BLaER1 treated with 17β-estradiol and CSF1 and Interleukin-3, amounts not matched to agents 10 nM and 100 nM (cell line): ENCODE measurements around the gene ARHGAP45.

Experiments
- H3K27ac ChIP-seq, 11 experiments: shearing (Covaris generic); formaldehyde crosslinking; 2 replicates each; pipeline ENCODE4 v1.8.1; 2022
- H3K27me3 ChIP-seq, 11 experiments: shearing (Covaris generic); formaldehyde crosslinking; 2 replicates each; pipeline ENCODE4 v1.8.1; 2022
- H3K36me3 ChIP-seq, 11 experiments: shearing (Covaris generic); formaldehyde crosslinking; 2 replicates each; pipeline ENCODE4 v1.8.1; 2022
- H3K4me1 ChIP-seq, 10 experiments: shearing (Covaris generic); formaldehyde crosslinking; 2 replicates each; pipeline ENCODE4 v1.8.1; 2022
- H3K4me2 ChIP-seq, 11 experiments: shearing (Covaris generic); formaldehyde crosslinking; 2 replicates each; pipeline ENCODE4 v1.8.1; 2022
- H3K4me3 ChIP-seq, 10 experiments: shearing (Covaris generic); formaldehyde crosslinking; 2 replicates each; pipeline ENCODE4 v1.8.1; 2022
- H3K9ac ChIP-seq, 11 experiments: shearing (Covaris generic); formaldehyde crosslinking; 2 replicates each; pipeline ENCODE4 v1.8.1; 2022
- H3K9me3 ChIP-seq, 11 experiments: shearing (Covaris generic); formaldehyde crosslinking; replicated peaks in 1 of 11; 2 replicates each; pipeline ENCODE4 v1.8.1; 2022
- H4K20me1 ChIP-seq, 11 experiments: shearing (Covaris generic); formaldehyde crosslinking; 2 replicates each; pipeline ENCODE4 v1.8.1; 2022
- Cebpa-rat ChIP-seq, 11 experiments: shearing (Covaris generic); IDR thresholded peaks; 2 replicates each; pipeline ENCODE4 v1.8.1; 2022

ARHGAP45 gene

DNA sequence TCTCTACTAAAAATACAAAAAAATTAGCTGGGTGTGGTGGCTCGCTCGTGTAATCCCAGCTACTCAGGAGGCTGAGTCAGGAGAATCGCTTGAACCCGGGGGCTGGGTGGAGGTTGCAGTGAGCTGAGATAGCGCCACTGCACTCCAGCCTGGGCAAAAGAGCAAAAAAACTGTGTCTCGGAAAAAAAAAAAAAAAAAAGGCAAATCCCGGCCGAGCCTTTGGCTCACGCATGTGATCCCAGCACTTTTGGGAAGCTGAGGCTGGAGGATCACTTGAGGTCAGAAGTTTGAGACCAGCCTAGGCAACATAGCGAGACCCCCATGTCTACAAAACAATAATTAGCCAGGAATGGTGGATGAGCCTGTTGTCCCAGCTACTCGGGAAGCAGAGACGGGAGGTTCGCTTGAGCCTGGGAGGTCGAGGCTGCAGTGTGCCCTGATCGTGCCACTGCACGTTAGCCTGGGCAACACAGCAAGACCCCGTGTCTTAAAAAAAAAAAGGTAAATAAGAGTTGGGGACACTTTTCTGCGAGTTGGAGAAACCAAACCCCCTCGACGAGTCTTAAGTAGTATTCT, 36.3 kb downstream of the ARHGAP45 start:
- Histone ChIP-seq H3K36me3 (peaks cover 20 to 35% (median 23%) of the 10 kb centered on the region in 11 experiments), H3K27ac (peak overlapping the region; percentile 79 to 100 (median 99)), H3K4me2 (peak overlapping the region; percentile 75 to 96 (median 91)), H3K9ac (peak overlapping the region; percentile 76 to 100 (median 92); a peak in 21 of 22 replicates), H4K20me1 (peaks cover 35 to 43% (median 37%) of the 10 kb centered on the region in 11 experiments), H3K4me1 (peaks cover 74 to 82% (median 76%) of the 10 kb centered on the region in 10 experiments), H3K27me3 (no peaks in the 10 kb centered on the region), H3K4me3 (peak overlapping the region in 9 of 10 experiments; percentile 5 to 86 (median 48); a peak in 15 of 20 replicates), H3K9me3 (peaks cover 0 to 22% (median 9%) of the 10 kb centered on the region in 11 experiments; a peak in 14 of 22 replicates)
- no peak for TF ChIP-seq Cebpa-rat (IDR thresholded peaks at IDR 0.05)

DNA sequence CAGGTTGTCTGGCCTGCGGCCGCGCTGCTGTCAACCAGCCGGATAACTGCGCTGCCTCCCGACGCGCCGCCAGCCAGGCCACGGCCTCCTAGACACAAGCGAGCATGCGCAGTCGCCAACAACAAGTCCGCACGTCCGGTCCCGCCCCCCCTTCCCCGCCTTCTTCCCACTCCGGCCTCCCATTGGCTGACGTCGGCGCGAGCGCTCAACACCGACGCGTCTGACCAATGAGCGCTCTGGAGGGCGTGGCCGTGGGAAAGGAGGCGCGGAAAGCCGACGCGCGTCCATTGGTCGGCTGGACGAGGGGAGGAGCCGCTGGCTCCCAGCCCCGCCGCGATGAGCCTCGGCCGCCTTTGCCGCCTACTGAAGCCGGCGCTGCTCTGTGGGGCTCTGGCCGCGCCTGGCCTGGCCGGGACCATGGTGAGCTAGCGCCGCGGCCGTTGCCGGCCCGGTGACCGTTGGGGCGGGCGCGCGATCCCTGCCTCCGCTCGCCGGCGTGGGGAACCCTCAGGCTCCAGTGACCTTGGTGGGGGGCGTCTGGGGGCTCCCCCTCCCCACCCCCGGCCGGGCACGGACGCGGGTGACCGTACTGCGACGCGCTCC, 36.8 kb downstream of the ARHGAP45 start, which contains the start of gene GPX4:
Gene GPX4 (plus strand): TSS at position 287 of the 603 bp plus-strand sequence. CDS start 50 bp downstream, at position 337.
- Histone ChIP-seq H3K4me3 (peak within 1 kb of the TSS; percentile 76 to 97 (median 92)), H3K9me3 (peaks cover 0 to 22% (median 9%) of the 10 kb centered on the region in 11 experiments; a peak in 14 of 22 replicates), H4K20me1 (peaks cover 39 to 49% (median 41%) of the 10 kb centered on the region in 11 experiments), H3K36me3 (peaks cover 24 to 39% (median 28%) of the 10 kb centered on the region in 11 experiments), H3K9ac (peak within 1 kb of the TSS; percentile 95 to 100 (median 99)), H3K4me2 (peak within 1 kb of the TSS; percentile 88 to 98 (median 92)), H3K27ac (peak within 1 kb of the TSS; percentile 89 to 100 (median 99)), H3K4me1 (peaks cover 68 to 78% (median 72%) of the 10 kb centered on the region in 10 experiments), H3K27me3 (no peaks in the 10 kb centered on the region)
- TF ChIP-seq Cebpa-rat (IDR thresholded peaks at IDR 0.05) = no peak

DNA sequence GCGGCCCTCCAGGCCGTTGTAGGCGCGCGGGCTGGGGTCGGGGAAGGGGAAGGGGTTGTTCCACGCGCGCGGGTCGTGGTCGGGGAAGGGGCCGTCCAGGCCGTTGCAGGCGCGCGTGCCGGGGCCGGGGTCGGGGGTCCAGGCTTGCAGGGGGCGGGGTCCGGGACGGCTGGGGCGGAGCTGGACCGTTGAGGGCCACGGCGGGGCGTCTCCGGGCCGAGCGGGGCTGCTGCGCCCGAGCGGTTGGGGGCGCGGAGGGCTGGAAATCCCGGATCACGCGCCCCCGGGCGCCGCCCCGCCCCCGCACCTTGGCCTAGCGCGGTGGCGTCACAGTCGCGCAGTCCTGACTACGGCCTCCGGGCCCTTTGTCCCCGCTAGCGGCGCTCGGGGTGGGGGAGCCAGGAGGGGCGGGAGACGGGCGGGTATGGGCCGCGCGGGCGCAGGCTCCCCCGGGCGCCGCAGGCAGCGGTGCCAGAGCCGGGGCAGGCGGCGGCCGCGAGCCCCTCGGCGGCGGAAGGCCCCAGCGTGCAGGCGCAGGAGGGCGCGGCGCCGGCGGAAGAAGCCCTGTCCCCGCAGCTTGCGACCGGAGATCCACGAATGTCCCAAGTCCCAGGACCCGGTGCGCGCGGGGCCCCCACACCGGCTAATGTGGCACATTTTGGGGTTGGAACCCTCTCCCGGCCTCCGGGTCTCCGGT, 37.5 kb downstream of the ARHGAP45 start:
- no peak for TF ChIP-seq Cebpa-rat (IDR thresholded peaks at IDR 0.05)

DNA sequence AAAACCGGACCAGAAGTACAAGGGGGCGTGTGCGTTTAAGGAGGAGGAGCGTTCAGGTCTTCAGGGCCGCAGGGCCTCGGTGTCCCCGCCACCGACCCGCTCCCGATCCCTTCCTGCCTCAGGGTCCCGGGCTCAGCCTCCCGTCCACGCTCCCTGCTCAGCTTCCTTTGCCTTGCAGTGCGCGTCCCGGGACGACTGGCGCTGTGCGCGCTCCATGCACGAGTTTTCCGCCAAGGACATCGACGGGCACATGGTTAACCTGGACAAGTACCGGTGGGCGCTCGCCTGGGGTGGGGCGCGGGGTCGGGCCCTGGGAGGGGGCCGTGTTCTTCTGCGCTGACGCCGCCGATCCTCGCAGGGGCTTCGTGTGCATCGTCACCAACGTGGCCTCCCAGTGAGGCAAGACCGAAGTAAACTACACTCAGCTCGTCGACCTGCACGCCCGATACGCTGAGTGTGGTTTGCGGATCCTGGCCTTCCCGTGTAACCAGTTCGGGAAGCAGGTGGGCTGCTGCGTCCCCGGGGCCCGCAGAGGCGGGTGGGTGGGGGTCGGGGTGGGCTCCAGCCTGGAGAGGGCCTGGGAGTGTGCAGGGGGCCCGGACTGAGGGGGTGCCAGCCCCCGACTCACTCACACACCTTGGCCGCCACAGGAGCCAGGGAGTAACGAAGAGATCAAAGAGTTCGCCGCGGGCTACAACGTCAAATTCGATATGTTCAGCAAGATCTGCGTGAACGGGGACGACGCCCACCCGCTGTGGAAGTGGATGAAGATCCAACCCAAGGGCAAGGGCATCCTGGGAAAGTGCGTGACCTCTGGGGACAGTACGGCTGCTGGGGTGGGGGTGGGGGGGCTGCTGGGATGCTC, 38.3 kb downstream of the ARHGAP45 start:
- H3K9me3 ChIP-seq = peaks cover 0 to 8% (median 1%) of the 10 kb centered on the region in 11 experiments; a peak in 10 of 22 replicates
- no peak for TF ChIP-seq Cebpa-rat (IDR thresholded peaks at IDR 0.05)
- no peaks in the 10 kb centered on the region for H3K27me3 ChIP-seq
- peaks cover 54 to 69% (median 62%) of the 10 kb centered on the region in 10 experiments for H3K4me1 ChIP-seq
- peak overlapping the region; percentile 76 to 97 (median 92) for H3K4me3 ChIP-seq
- peaks cover 35 to 51% (median 39%) of the 10 kb centered on the region in 11 experiments for H3K36me3 ChIP-seq
- peaks cover 49 to 64% (median 54%) of the 10 kb centered on the region in 11 experiments for H4K20me1 ChIP-seq
- H3K9ac ChIP-seq = peak overlapping the region; percentile 95 to 100 (median 99)
- peak overlapping the region; percentile 85 to 98 (median 91) for H3K4me2 ChIP-seq
- H3K27ac ChIP-seq = peak overlapping the region; percentile 89 to 100 (median 99)

More for the DNA sequence above, 37.5 kb downstream of the ARHGAP45 start:
- Histone ChIP-seq H3K4me3 (peak overlapping the region; percentile 76 to 97 (median 92)), H3K9me3 (peaks cover 0 to 16% (median 9%) of the 10 kb centered on the region in 11 experiments; a peak in 14 of 22 replicates), H3K4me2 (peak overlapping the region; percentile 85 to 98 (median 91)), H3K36me3 (peaks cover 29 to 44% (median 33%) of the 10 kb centered on the region in 11 experiments), H3K27me3 (no peaks in the 10 kb centered on the region), H4K20me1 (peaks cover 44 to 56% (median 47%) of the 10 kb centered on the region in 11 experiments), H3K4me1 (peaks cover 62 to 77% (median 70%) of the 10 kb centered on the region in 10 experiments), H3K27ac (peak overlapping the region; percentile 89 to 100 (median 99)), H3K9ac (peak overlapping the region; percentile 95 to 100 (median 99))

GRCh38 chr19:1105873-1106840, 39.2 kb downstream of the ARHGAP45 start:
- peak overlapping the region in 8 of 11 experiments; percentile 37 to 99 (median 64); a peak in 13 of 22 replicates for H3K27ac ChIP-seq
- H3K4me3 ChIP-seq = peak overlapping the region in 9 of 10 experiments; percentile 29 to 97 (median 93); a peak in 17 of 20 replicates
- H3K36me3 ChIP-seq = peaks cover 35 to 59% (median 48%) of the 10 kb centered on the region in 11 experiments
- no peak for TF ChIP-seq Cebpa-rat (IDR thresholded peaks at IDR 0.05)
- no peaks in the 10 kb centered on the region for H3K9me3 ChIP-seq
- peaks cover 45 to 60% (median 53%) of the 10 kb centered on the region in 10 experiments for H3K4me1 ChIP-seq
- H3K27me3 ChIP-seq = no peaks in the 10 kb centered on the region
- H3K4me2 ChIP-seq = peak overlapping the region; percentile 85 to 98 (median 91)
- H3K9ac ChIP-seq = peak overlapping the region; percentile 63 to 100 (median 99)
- H4K20me1 ChIP-seq = peaks cover 50 to 73% (median 63%) of the 10 kb centered on the region in 11 experiments

GRCh38 chr19:1106841-1107660, 40.1 kb downstream of the ARHGAP45 start:
- H3K27ac ChIP-seq = peak overlapping the region in 9 of 11 experiments; percentile 36 to 99 (median 63); a peak in 18 of 22 replicates
- peak overlapping the region; percentile 57 to 100 (median 99); a peak in 21 of 22 replicates for H3K9ac ChIP-seq
- H3K27me3 ChIP-seq = no peaks in the 10 kb centered on the region
- peaks cover 35 to 64% (median 48%) of the 10 kb centered on the region in 11 experiments for H3K36me3 ChIP-seq
- H3K4me2 ChIP-seq = peak overlapping the region; percentile 85 to 98 (median 91)
- H3K9me3 ChIP-seq = no peaks in the 10 kb centered on the region
- H3K4me3 ChIP-seq = peak overlapping the region in 9 of 10 experiments; percentile 29 to 97 (median 93); a peak in 16 of 20 replicates
- H4K20me1 ChIP-seq = peaks cover 50 to 82% (median 63%) of the 10 kb centered on the region in 11 experiments
- no peak for TF ChIP-seq Cebpa-rat (IDR thresholded peaks at IDR 0.05)
- peaks cover 39 to 53% (median 45%) of the 10 kb centered on the region in 10 experiments for H3K4me1 ChIP-seq
